Lower leg skin (tissue), 3 donors: Measurements from ENCODE around the gene DET1.

ENCODE experiments used
- POLR2A ChIP-seq, 2 donors: fragments of 450-650 bp; IDR thresholded peaks; one replicate each; pipeline ENCODE4 v1.6.1; 2016 to 2017; ENCODE audit warnings: antibody characterized with exemption in 2 of 2, mild to moderate bottlenecking in 1 of 2, moderate library complexity in 1 of 2
- TF ChIP-seq, protein P1 (sequence below), 3 donors: fragments of 450-650 bp; IDR thresholded peaks; one replicate each; pipeline ENCODE4 v1.5.1; 2016; ENCODE audit warnings: antibody characterized with exemption in 3 of 3, mild to moderate bottlenecking in 3 of 3, moderate library complexity in 2 of 3

GRCh38 chr15:88491158-88491557 is 55.3 kb downstream of the DET1 start:
- TF ChIP-seq, protein P1, sequence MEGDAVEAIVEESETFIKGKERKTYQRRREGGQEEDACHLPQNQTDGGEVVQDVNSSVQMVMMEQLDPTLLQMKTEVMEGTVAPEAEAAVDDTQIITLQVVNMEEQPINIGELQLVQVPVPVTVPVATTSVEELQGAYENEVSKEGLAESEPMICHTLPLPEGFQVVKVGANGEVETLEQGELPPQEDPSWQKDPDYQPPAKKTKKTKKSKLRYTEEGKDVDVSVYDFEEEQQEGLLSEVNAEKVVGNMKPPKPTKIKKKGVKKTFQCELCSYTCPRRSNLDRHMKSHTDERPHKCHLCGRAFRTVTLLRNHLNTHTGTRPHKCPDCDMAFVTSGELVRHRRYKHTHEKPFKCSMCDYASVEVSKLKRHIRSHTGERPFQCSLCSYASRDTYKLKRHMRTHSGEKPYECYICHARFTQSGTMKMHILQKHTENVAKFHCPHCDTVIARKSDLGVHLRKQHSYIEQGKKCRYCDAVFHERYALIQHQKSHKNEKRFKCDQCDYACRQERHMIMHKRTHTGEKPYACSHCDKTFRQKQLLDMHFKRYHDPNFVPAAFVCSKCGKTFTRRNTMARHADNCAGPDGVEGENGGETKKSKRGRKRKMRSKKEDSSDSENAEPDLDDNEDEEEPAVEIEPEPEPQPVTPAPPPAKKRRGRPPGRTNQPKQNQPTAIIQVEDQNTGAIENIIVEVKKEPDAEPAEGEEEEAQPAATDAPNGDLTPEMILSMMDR (IDR thresholded peaks at IDR 0.05), result no peak
- TF ChIP-seq POLR2A (IDR thresholded peaks at IDR 0.05), result no peak
